SU-DHL-6 (cell line): ENCODE measurements around the gene KDELR3.

Experiments
- CTCF ChIP-seq: fragments of 200-600 bp; sonication (generic); IDR thresholded peaks from one replicate; pipeline ENCODE4 v1.5.1; 2017; ENCODE audit warnings: antibody characterized with exemption, mild to moderate bottlenecking, low read length, moderate library complexity; ENCODE audit not compliant: insufficient read depth, poor library complexity, severe bottlenecking
- EZH2phosphoT487 ChIP-seq: fragments of 200-600 bp; sonication (generic), shearing (Covaris generic); conservative IDR thresholded peaks from 2 replicates; pipeline ENCODE4 v1.6.1; 2018; ENCODE audit warnings: mild to moderate bottlenecking, antibody characterized with exemption, low read length, moderate library complexity, mixed read lengths

GRCh38 chr22:38448945-38449745, 18.8 kb upstream of the KDELR3 start:
- TF ChIP-seq CTCF: no peak
- TF ChIP-seq EZH2phosphoT487: no peak
